Stimulated activated naive B cell treated with anti-CD40 and anti-IgM and Interleukin-4, amounts not matched to agents 10 μg/mL and 1 μg/mL and 100 μg/mL, for 72 hours (primary cell): ENCODE results near the gene PER2.

Experiments used
- ATAC-seq, 2 donors: fragments of 150-1000 bp; cut with Tn5 transposase; replicated peaks; 2 replicates each; pipeline ENCODE4 v1.10.0; 2021; ENCODE audit warnings: moderate library complexity in 1 of 2
- DNase-seq: peaks from one replicate; pipeline ENCODE4 v3.0.0; 2021
- H3K27ac Mint-ChIP-seq: one replicate; pipeline ENCODE4 v1.8.0; 2022; ENCODE audit warnings: mild to moderate bottlenecking, mixed read lengths
- H3K27me3 Mint-ChIP-seq, 2 donors: one replicate each; pipeline ENCODE4 v1.8.0; 2022; ENCODE audit warnings: mixed read lengths in 2 of 2
- H3K36me3 Mint-ChIP-seq, 2 donors: one replicate each; pipeline ENCODE4 v1.8.0; 2022; ENCODE audit warnings: mixed read lengths in 2 of 2, mild to moderate bottlenecking in 1 of 2
- H3K4me1 Mint-ChIP-seq, 2 donors: one replicate each; pipeline ENCODE4 v1.8.0; 2022; ENCODE audit warnings: mixed read lengths in 2 of 2, mild to moderate bottlenecking in 1 of 2
- H3K4me3 Mint-ChIP-seq, 2 donors: one replicate each; pipeline ENCODE4 v1.8.0; 2022; ENCODE audit warnings: mild to moderate bottlenecking in 2 of 2, mixed read lengths in 2 of 2, moderate library complexity in 1 of 2
- H3K9me3 Mint-ChIP-seq, 2 donors: one replicate each; pipeline ENCODE4 v1.8.0; 2022; ENCODE audit warnings: mixed read lengths in 2 of 2, mild to moderate bottlenecking in 1 of 2

The PER2 gene

GRCh38 chr2:238302751-238303150 lies 14.3 kb upstream of the PER2 start:
- H3K4me3 Mint-ChIP-seq = no peak overlapping the region
- no peaks in the 10 kb centered on the region for H3K36me3 Mint-ChIP-seq
- no peak for ATAC-seq
- H3K4me1 Mint-ChIP-seq = peaks cover 0 to 3% of the 10 kb centered on the region in 2 donors
- no peak for DNase-seq
- H3K27ac Mint-ChIP-seq = no peak overlapping the region
- peaks cover 10 to 17% of the 10 kb centered on the region in 2 donors for H3K27me3 Mint-ChIP-seq
- no peaks in the 10 kb centered on the region for H3K9me3 Mint-ChIP-seq

DNA sequence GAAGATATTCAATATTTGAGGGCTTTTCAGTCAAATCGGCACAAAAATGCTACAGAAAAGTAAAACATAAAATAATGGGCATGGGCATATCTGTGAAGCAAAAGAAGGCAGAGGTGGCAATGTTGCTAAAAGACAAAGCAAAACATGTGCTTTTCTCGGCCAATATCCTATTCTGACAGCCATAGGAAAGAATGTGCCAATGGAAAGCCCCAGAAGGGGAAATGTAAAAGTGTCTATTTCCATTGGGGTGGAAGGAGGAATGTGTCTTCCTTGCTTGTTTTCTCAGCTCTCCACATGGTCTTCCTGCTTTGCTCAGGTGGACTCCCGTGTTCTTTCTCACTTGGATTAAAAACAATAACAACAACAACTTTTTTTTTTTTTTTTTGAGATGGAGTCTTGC lies 13.7 kb upstream of the PER2 start:
- ATAC-seq (no peak), DNase-seq (no peak)
- H3K27ac Mint-ChIP-seq = no peak overlapping the region
- no peaks in the 10 kb centered on the region for H3K36me3 Mint-ChIP-seq
- H3K9me3 Mint-ChIP-seq = no peaks in the 10 kb centered on the region
- no peak overlapping the region for H3K4me3 Mint-ChIP-seq
- H3K4me1 Mint-ChIP-seq = peaks cover 0 to 3% of the 10 kb centered on the region in 2 donors
- peaks cover 14 to 20% of the 10 kb centered on the region in 2 donors for H3K27me3 Mint-ChIP-seq

- no peaks in the 10 kb centered on the region for H3K4me1 Mint-ChIP-seq
- H3K4me3 Mint-ChIP-seq = no peak overlapping the region
- H3K27ac Mint-ChIP-seq = no peak overlapping the region
- H3K9me3 Mint-ChIP-seq = no peaks in the 10 kb centered on the region
- no peaks in the 10 kb centered on the region for H3K36me3 Mint-ChIP-seq
- DNase-seq (no peak), ATAC-seq (no peak)
- H3K27me3 Mint-ChIP-seq = peaks cover 23 to 28% of the 10 kb centered on the region in 2 donors
These were observed 11.4 kb upstream of the PER2 start for GRCh38 chr2:238299803-238300202.

DNA sequence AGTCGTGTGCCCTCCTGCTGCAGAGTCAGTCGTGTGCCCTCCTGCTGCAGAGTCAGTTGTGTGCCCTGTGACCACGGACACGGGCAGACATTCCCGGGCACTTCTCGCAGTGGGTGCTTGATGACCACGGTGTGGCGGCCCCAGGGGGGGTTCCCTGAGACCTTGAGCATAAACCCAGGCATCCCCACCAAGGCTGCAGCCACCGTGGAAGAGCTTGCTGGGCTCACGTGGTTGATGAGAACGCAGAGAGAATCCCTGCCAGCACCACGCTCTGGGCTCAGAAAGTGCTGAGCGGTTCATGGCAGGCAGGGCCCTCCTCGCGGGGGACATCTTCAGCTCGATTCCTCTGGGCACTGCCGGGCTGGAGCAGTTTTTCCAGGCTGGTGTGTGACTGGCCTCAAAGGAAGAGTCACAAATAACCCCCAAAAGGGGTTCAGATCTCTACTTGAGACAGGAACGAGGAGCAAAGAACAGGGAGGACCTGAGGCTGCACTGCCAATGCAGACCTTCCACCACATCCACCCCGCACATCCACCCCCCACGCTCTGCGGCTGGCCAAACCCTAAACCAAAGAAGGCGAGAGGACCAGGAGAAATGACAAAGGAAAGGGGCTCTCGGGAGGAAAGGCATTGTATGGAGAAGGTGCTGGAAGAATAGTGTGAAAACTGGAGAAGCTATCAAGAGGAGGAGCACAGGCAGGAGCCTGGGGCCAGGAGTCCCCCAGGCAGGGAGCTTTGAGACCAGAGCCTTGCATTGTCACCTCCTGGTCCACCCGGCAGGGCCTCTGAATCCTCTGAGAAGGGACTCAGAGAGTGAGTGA lies 8.4 kb upstream of the PER2 start:
- no peak for DNase-seq
- no peaks in the 10 kb centered on the region for H3K4me1 Mint-ChIP-seq
- H3K27me3 Mint-ChIP-seq = peaks cover 11 to 28% of the 10 kb centered on the region in 2 donors
- H3K9me3 Mint-ChIP-seq = no peaks in the 10 kb centered on the region
- H3K4me3 Mint-ChIP-seq = no peak overlapping the region
- no peak overlapping the region for H3K27ac Mint-ChIP-seq
- no peaks in the 10 kb centered on the region for H3K36me3 Mint-ChIP-seq
- ATAC-seq = no peak

DNA sequence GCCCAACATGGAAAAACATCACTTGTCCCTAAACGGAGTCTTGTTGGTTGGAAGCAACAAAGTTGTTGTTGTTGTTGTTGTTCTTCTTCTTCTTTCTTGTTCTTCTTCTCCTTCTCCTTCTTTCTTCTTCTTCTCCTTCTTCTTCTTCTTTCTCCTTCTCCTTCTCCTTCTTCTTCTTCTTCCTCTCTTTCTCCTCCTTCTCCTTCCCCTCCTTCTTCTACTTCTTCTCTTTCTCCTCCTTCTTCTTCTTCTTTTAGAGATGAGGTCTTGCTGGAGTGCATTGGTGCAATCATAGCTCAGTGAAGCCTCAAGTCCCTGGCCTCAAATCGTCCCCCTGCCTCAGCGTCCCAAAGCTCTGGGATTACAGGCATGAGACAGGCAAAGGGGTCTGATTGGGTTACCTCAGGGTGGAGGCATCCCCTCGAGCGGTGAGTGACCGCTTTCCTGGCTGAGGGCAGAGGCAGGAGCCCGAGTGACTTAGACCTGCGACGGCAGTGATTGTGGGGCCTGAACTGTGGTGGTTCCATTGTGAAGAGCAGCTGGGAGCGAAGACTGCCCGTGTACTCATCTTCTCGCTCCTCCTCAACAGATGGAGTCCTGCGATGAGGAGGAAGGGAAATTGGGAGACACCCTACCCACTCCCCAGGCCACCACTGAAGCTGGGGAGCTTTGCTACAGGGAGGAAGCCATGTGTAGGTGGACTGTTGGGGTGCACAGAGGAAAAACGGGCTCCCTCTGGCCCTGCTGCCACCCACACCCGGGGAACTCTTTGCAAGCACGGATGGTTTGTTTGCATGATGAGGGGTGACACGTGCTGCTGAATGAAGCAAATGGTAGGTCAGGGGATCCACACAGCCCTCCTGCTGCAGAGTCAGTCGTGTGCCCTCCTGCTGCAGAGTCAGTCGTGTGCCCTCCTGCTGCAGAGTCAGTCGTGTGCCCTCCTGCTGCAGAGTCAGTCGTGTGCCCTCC lies 7.0 kb upstream of the PER2 start:
- no peak for DNase-seq
- Mint-ChIP-seq H3K4me3 (no peak overlapping the region), H3K27ac (no peak overlapping the region), H3K4me1 (peaks cover 0 to 3% of the 10 kb centered on the region in 2 donors), H3K36me3 (no peaks in the 10 kb centered on the region), H3K9me3 (no peaks in the 10 kb centered on the region), H3K27me3 (peaks cover 9 to 24% of the 10 kb centered on the region in 2 donors)
- no peak for ATAC-seq

DNA sequence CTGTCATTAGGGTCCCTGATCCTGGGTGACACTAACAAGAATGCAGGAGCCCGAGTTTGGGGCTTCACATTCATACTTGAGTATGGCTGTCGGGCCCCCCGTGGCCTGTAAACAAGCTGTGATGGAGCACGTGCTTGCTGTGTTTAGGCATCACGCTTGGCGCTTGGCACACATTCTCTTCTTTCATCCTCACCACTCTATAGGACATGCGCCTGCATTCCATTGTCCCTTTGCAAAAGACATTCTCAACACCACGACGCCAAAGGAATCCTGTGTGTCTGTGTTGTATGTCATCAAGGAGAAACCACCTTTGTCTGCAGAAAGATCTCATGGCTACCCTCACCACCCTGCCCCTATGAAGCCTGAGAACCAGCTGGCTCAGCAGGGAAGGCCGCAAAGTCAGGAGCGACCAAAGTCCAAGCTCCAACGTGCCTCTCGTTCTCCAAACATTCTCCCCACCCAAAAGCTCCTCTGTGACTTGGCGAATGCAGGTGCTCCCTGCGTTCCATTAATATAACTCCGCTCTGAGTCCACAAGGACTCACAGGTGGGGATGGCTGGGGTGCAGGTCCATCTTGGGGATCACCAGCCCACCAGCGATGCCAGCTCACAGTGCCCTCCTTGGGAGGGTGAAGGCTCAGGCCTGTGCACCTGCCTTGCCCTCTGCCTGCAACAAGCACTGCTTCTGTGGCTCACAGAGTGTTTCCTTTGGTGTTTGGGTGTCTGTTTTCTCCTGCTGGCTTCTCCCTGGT lies 6.2 kb upstream of the PER2 start:
- no peak for DNase-seq
- no peak overlapping the region for H3K4me3 Mint-ChIP-seq

DNA sequence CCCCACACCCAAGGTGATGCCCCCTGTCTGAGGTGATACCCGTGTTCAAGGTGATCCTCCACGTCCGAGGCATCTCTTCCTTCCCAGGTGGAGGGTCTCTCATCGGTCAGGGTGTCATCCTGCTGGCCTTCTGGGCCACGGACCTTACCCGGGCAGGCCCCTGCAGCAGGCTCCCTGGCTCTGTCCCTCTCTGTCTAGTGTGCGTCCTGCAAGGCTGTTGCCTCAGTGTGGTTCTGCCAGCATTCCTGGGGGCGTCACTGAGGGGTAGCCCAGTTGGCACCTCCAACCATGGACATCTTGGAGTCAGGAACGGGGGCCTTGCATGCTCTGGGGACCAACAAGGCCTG lies 5.6 kb upstream of the PER2 start:
- H3K27ac Mint-ChIP-seq = no peak overlapping the region
- no peak overlapping the region for H3K4me3 Mint-ChIP-seq
- no peaks in the 10 kb centered on the region for H3K36me3 Mint-ChIP-seq
- ATAC-seq (no peak), DNase-seq (no peak)
- peaks cover 11 to 17% of the 10 kb centered on the region in 2 donors for H3K4me1 Mint-ChIP-seq
- H3K9me3 Mint-ChIP-seq = no peaks in the 10 kb centered on the region
- H3K27me3 Mint-ChIP-seq = peaks cover 6 to 17% of the 10 kb centered on the region in 2 donors

More for the DNA sequence above, 6.2 kb upstream of the PER2 start:
- peaks cover 6 to 18% of the 10 kb centered on the region in 2 donors for H3K27me3 Mint-ChIP-seq
- H3K27ac Mint-ChIP-seq = no peak overlapping the region
- H3K9me3 Mint-ChIP-seq = no peaks in the 10 kb centered on the region
- H3K36me3 Mint-ChIP-seq = no peaks in the 10 kb centered on the region
- no peak for ATAC-seq
- peaks cover 7 to 12% of the 10 kb centered on the region in 2 donors for H3K4me1 Mint-ChIP-seq

GRCh38 chr2:238291550-238292281 lies 3.3 kb upstream of the PER2 start:
- peaks cover 0 to 10% of the 10 kb centered on the region in 2 donors for H3K27me3 Mint-ChIP-seq

GRCh38 chr2:238290715-238291549 lies 2.5 kb upstream of the PER2 start:
- ATAC-seq = no peak

More at GRCh38 chr2:238291550-238292281, 3.3 kb upstream of the PER2 start:
- Mint-ChIP-seq H3K27ac (no peak overlapping the region), H3K9me3 (no peaks in the 10 kb centered on the region), H3K4me3 (no peak overlapping the region), H3K4me1 (peaks cover 22 to 34% of the 10 kb centered on the region in 2 donors), H3K36me3 (no peaks in the 10 kb centered on the region)
- ATAC-seq (no peak), DNase-seq (no peak)

DNA sequence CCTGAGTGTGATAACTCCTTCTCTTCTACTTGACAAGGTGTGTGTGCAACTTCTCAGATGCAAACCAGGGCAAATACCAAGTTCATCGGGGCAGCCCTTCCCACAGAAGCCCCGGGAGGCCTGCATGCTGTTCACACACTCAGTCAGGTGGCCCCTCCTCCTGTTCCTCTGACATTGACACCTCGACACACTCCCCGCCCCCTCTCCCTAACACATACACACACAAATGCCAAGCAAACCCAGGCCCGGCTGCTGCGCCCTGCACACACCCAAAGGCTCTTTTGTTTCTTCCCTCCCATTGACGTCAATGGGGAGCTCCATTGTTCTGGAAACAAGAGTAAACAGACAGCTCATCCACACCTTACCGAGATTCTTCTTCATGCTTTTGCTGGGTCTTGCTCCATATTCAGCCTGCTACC lies 1.7 kb upstream of the PER2 start:
- Mint-ChIP-seq H3K9me3 (no peaks in the 10 kb centered on the region), H3K4me3 (peak overlapping the region; percentile 96 to 99)

More at GRCh38 chr2:238290715-238291549, 2.5 kb upstream of the PER2 start:
- DNase-seq = no peak
- no peak overlapping the region for H3K27ac Mint-ChIP-seq
- H3K4me3 Mint-ChIP-seq = no peak overlapping the region
- H3K27me3 Mint-ChIP-seq = peaks cover 0 to 9% of the 10 kb centered on the region in 2 donors
- H3K4me1 Mint-ChIP-seq = peaks cover 26 to 42% of the 10 kb centered on the region in 2 donors
- no peaks in the 10 kb centered on the region for H3K9me3 Mint-ChIP-seq
- H3K36me3 Mint-ChIP-seq = no peaks in the 10 kb centered on the region

DNA sequence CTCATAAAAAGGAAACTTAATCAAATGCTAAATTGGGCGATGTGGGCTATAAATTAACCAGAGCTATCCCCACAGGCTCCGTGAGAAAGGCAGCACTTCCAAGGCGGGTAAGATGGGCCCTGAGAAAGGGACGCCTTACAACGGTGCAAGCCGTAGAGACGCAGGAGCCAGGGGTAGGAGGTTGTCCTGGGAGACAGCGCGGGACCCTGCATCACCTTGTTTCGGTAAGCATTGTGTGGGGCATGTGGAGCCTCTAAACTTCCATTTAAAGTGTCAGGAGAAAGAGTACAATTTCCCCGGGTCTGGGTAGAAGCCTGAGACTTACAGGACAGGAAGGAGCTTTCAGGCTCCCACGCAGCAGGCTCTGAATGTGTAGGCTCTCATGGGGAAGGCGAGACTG lies 1.2 kb upstream of the PER2 start:
- DNase-seq (no peak), ATAC-seq (no peak)
- no peaks in the 10 kb centered on the region for H3K9me3 Mint-ChIP-seq
- peaks cover 0 to under 1% of the 10 kb centered on the region in 2 donors for H3K36me3 Mint-ChIP-seq
- peak overlapping the region; percentile 99 for H3K27ac Mint-ChIP-seq
- peak overlapping the region; percentile 96 to 99 for H3K4me3 Mint-ChIP-seq
- H3K4me1 Mint-ChIP-seq = peaks cover 27 to 49% of the 10 kb centered on the region in 2 donors
- H3K27me3 Mint-ChIP-seq = no peaks in the 10 kb centered on the region

More for the DNA sequence above, 1.7 kb upstream of the PER2 start:
- Mint-ChIP-seq H3K4me1 (peaks cover 26 to 47% of the 10 kb centered on the region in 2 donors), H3K36me3 (no peaks in the 10 kb centered on the region), H3K27ac (peak overlapping the region; percentile 99), H3K27me3 (peaks cover 0 to 3% of the 10 kb centered on the region in 2 donors)
- no peak for DNase-seq
- no peak for ATAC-seq

DNA sequence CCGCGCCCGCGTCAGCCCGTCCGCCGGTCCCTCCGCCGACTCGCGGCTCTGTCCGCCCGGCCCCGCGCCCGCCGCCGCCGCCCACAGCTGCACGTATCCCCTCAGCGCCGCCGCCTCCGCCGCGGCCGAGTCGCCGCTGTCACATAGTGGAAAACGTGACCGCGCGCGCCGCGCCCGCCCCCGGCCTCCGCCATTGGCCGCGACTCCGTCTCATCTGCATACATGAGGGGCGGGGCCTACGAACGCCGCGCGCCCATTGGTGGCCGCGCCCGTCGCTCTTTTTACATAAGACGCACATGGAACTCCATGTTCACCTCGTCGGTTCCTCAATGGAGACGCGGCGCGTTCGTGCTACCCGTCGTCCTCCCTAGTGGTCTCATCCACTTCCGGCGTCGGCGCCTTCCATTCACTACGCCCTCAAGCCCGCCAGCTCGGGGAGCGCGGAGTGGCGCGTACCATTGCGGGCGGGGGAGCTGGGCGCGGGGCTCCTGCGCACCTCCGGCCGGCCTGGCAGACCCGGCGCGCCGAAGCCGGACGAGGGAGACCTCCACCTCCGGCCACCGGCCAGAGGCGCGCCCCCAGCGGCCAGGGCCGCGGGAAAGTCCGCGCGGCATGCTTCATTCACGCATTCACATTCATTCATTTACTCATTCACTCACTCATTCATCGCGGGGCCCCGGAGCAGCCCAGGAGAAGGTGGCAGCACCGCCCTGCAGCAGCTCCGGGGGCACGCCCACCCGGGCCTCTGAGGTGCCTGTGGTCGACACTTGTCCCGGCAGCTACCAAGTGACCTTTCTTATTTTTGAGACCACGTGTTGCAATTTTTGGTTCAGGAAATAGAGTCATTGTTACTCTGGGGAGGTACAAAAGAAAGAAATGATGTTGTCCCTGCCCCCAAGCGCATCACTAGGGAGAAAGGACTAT lies 502 bp upstream of the PER2 start:
- H3K9me3 Mint-ChIP-seq = no peaks in the 10 kb centered on the region

More for the DNA sequence above, 502 bp upstream of the PER2 start:
- Mint-ChIP-seq H3K4me3 (peak overlapping the region; percentile 96 to 99), H3K27me3 (no peaks in the 10 kb centered on the region), H3K27ac (peak overlapping the region; percentile 99), H3K4me1 (peaks cover 28 to 56% of the 10 kb centered on the region in 2 donors), H3K36me3 (peaks cover 0 to 3% of the 10 kb centered on the region in 2 donors)
- peak; percentile 96 for DNase-seq
- peak; percentile 86 to 91 for ATAC-seq
